ENCODE data around the gene MAGEF1.

- no peak for TF ChIP-seq TOE1 (IDR thresholded peaks at IDR 0.05; ENCODE audit: borderline replicate concordance)
- TF ChIP-seq TOE1 (CRISPR knock-in tag; IDR thresholded peaks at IDR 0.05; ENCODE audit: borderline replicate concordance, low read depth) = no peak
- TF ChIP-seq GATAD2A (IDR thresholded peaks at IDR 0.05) = no peak
- TF ChIP-seq EZH2 (IDR thresholded peaks at IDR 0.05; ENCODE audit: borderline replicate concordance, low read depth, low read length) = no peak
- no peak for TF ChIP-seq CTCF (IDR thresholded peaks at IDR 0.05 in 2 of 3, conservative IDR thresholded peaks at IDR 0.05 in 1 of 3; ENCODE audit: insufficient read depth in 2 of 3, low read depth in 1 of 3, low read length in 3 of 3)
- TF ChIP-seq ATF2 (CRISPR knock-in tag; IDR thresholded peaks at IDR 0.05) = no peak
- TF ChIP-seq YY1 (IDR thresholded peaks at IDR 0.05; ENCODE audit: borderline replicate concordance in 1 of 3, control insufficient read depth in 1 of 3, extremely low read depth in 1 of 3, insufficient read depth in 3 of 3, insufficient read length in 1 of 3, insufficient replicate concordance in 2 of 3, low read depth in 1 of 3, low read length in 2 of 3) = no peak
Measured at GRCh38 chr3:184733971-184734608, 22.2 kb upstream of the MAGEF1 start.
